OCI-LY3 (cell line): ENCODE measurements around the gene PORCN.
"Not testable (repeated sequence)": the region's sequence is repeated elsewhere in the genome, so short reads cannot be mapped to it uniquely, and the experiment has no call there.

Experiments used
- CTCF ChIP-seq: fragments of 200-600, 300-600 bp; sonication (generic); IDR thresholded peaks from 2 replicates; pipeline ENCODE4 v1.5.1; 2014; ENCODE audit warnings: antibody characterized with exemption, low read length, low read depth
- EZH2phosphoT487 ChIP-seq: fragments of 200-600 bp; shearing (Covaris generic); IDR thresholded peaks from 2 replicates; pipeline ENCODE4 v1.6.1; 2018; ENCODE audit warnings: antibody characterized with exemption, mixed run types, low read depth

GRCh38 chrX:48525853-48526252 lies 17.1 kb downstream of the PORCN start:
- TF ChIP-seq CTCF, EZH2phosphoT487: not testable (repeated sequence)
